ENCODE results near the gene SERTAD2. TPM values are rescaled to one million over a fixed set of nuclear protein-coding genes. Genes with fewer than 3 reads are reported as not detected.

Gene SERTAD2
- total RNA-seq, 1 donor from 2014 or later, result 13.6 TPM

- ATAC-seq (no peak), DNase-seq (ENCODE audit: missing footprints) (no peak)
- intact Hi-C loops (cut with DNase I), result no loop called here
Measured at GRCh38 chr2:64678771-64679590, 25.3 kb upstream of the SERTAD2 start.

- DNase-seq (ENCODE audit: missing footprints) (no peak), ATAC-seq (no peak)
- intact Hi-C loops (cut with DNase I), result no loop called here
Measured at GRCh38 chr2:64677530-64677929, 23.8 kb upstream of the SERTAD2 start.

- DNase-seq (ENCODE audit: missing footprints) (no peak), ATAC-seq (no peak)
- intact Hi-C loops (cut with DNase I), result no loop called here
Measured at GRCh38 chr2:64675860-64676259, 22.1 kb upstream of the SERTAD2 start.

- intact Hi-C loops (cut with DNase I), result no loop called here
- DNase-seq (ENCODE audit: missing footprints) (no peak), ATAC-seq (no peak)
Measured at GRCh38 chr2:64672708-64673107, 19.0 kb upstream of the SERTAD2 start.

- ATAC-seq (no peak), DNase-seq (ENCODE audit: missing footprints) (no peak)
- intact Hi-C loops (cut with DNase I), result no loop called here
Measured at GRCh38 chr2:64670047-64670446, 16.3 kb upstream of the SERTAD2 start.

GRCh38 chr2:64669288-64669687 is 15.6 kb upstream of the SERTAD2 start:
- intact Hi-C loops (cut with DNase I), result no loop called here
- ATAC-seq, result no peak
- no peak for DNase-seq (ENCODE audit: missing footprints)

GRCh38 chr2:64668542-64668941 is 14.8 kb upstream of the SERTAD2 start:
- DNase-seq (ENCODE audit: missing footprints) (no peak), ATAC-seq (no peak)
- intact Hi-C loops (cut with DNase I), result no loop called here

- DNase-seq (ENCODE audit: missing footprints) (no peak), ATAC-seq (no peak)
- intact Hi-C loops (cut with DNase I), result no loop called here
Measured at GRCh38 chr2:64667535-64667934, 13.8 kb upstream of the SERTAD2 start.

GRCh38 chr2:64666810-64667438 is 13.2 kb upstream of the SERTAD2 start:
- DNase-seq (ENCODE audit: missing footprints) (no peak), ATAC-seq (no peak)
- intact Hi-C loops (cut with DNase I), result no loop called here

- ATAC-seq, result no peak
- no peak for DNase-seq (ENCODE audit: missing footprints)
- intact Hi-C loops (cut with DNase I), result no loop called here
Measured at GRCh38 chr2:64665709-64666108, 12.0 kb upstream of the SERTAD2 start.

- intact Hi-C loops (cut with DNase I), result no loop called here
- ATAC-seq (no peak), DNase-seq (ENCODE audit: missing footprints) (no peak)
Measured at GRCh38 chr2:64663402-64663801, 9.7 kb upstream of the SERTAD2 start.

- ATAC-seq, result no peak
- DNase-seq (ENCODE audit: missing footprints), result no peak
- intact Hi-C loops (cut with DNase I), result no loop called here
Measured at GRCh38 chr2:64661741-64662169, 8.0 kb upstream of the SERTAD2 start.

- DNase-seq (ENCODE audit: missing footprints) (no peak), ATAC-seq (no peak)
- intact Hi-C loops (cut with DNase I), result no loop called here
Measured at GRCh38 chr2:64659252-64659651, 5.5 kb upstream of the SERTAD2 start.

GRCh38 chr2:64658269-64658668 is 4.6 kb upstream of the SERTAD2 start:
- no peak for ATAC-seq

GRCh38 chr2:64657411-64657810 is 3.7 kb upstream of the SERTAD2 start:
- DNase-seq (ENCODE audit: missing footprints), result no peak
- intact Hi-C loops (cut with DNase I), result no loop called here
- ATAC-seq, result no peak

More at GRCh38 chr2:64658269-64658668, 4.6 kb upstream of the SERTAD2 start:
- no peak for DNase-seq (ENCODE audit: missing footprints)
- intact Hi-C loops (cut with DNase I), result no loop called here

GRCh38 chr2:64656379-64656778 is 2.7 kb upstream of the SERTAD2 start:
- intact Hi-C loops (cut with DNase I), result no loop called here
- ATAC-seq (no peak), DNase-seq (ENCODE audit: missing footprints) (no peak)

GRCh38 chr2:64655873-64656272 is 2.2 kb upstream of the SERTAD2 start:
- no peak for ATAC-seq

GRCh38 chr2:64655018-64655664 is 1.4 kb upstream of the SERTAD2 start:
- ATAC-seq, result no peak
- intact Hi-C loops (cut with DNase I), result no loop called here
- DNase-seq (ENCODE audit: missing footprints), result no peak

More at GRCh38 chr2:64655873-64656272, 2.2 kb upstream of the SERTAD2 start:
- intact Hi-C loops (cut with DNase I), result no loop called here
- no peak for DNase-seq (ENCODE audit: missing footprints)

GRCh38 chr2:64654063-64654811 is 524 bp upstream of the SERTAD2 start:
- peak; percentile 88 for DNase-seq (ENCODE audit: missing footprints)
- intact Hi-C loops (cut with DNase I), result loop anchor here (1.0 to 5.0 kb wide), 3 partner anchors 97 to 204 kb away; partner anchors contain the start of gene AFTPH

More at GRCh38 chr2:64654063-64654811, 524 bp upstream of the SERTAD2 start:
- ATAC-seq, result peak; percentile 62

Data from Right ventricle myocardium inferior (tissue), 1 donor.